ENCODE data around the gene ADGRV1.

ADGRV1 gene

GRCh38 chr5:91180506-91180905 is 621.9 kb downstream of the ADGRV1 start:
- DNase-seq: no peak

- DNase-seq: no peak
Measured at GRCh38 chr5:91182763-91183162, 624.2 kb downstream of the ADGRV1 start.

- no peak for DNase-seq
Measured at GRCh38 chr5:91183743-91184142, 625.1 kb downstream of the ADGRV1 start.

- DNase-seq: no peak
Measured at GRCh38 chr5:91186101-91186500, 627.5 kb downstream of the ADGRV1 start.

GRCh38 chr5:91187032-91187431 is 628.4 kb downstream of the ADGRV1 start:
- no peak for DNase-seq

- no peak for DNase-seq
Measured at GRCh38 chr5:91188755-91189154, 630.2 kb downstream of the ADGRV1 start.

GRCh38 chr5:91189480-91190313 is 631.1 kb downstream of the ADGRV1 start:
- no peak for DNase-seq

GRCh38 chr5:91190314-91190690 is 631.7 kb downstream of the ADGRV1 start:
- DNase-seq: no peak

- no peak for DNase-seq
Measured at GRCh38 chr5:91194824-91195381, 636.3 kb downstream of the ADGRV1 start.

- DNase-seq: no peak
Measured at GRCh38 chr5:91200692-91201091, 642.1 kb downstream of the ADGRV1 start.

- no peak for DNase-seq
Measured at GRCh38 chr5:91206103-91206502, 647.5 kb downstream of the ADGRV1 start.

- no peak for DNase-seq
Measured at GRCh38 chr5:91206734-91207133, 648.1 kb downstream of the ADGRV1 start.

GRCh38 chr5:91207248-91207647 is 648.7 kb downstream of the ADGRV1 start:
- DNase-seq: no peak

GRCh38 chr5:91211997-91212713 is 653.6 kb downstream of the ADGRV1 start:
- no peak for DNase-seq

- DNase-seq: no peak
Measured at GRCh38 chr5:91212714-91213092, 654.1 kb downstream of the ADGRV1 start.
